NCI-H226 (cell line): ENCODE measurements around the gene LTC4S.
"Not testable (repeated sequence)": the region's sequence is repeated elsewhere in the genome, so short reads cannot be mapped to it uniquely, and the experiment has no call there.

Source experiments
- DNase-seq: peaks from one replicate; pipeline ENCODE4 v3.0.0-alpha.2; 2015

LTC4S gene

GRCh38 chr5:179793468-179794139 is at the start of gene LTC4S:
Gene LTC4S (plus strand): TSS chr5:179793986. CDS start chr5:179794081, 95 bp downstream.
- peak; percentile 78 for DNase-seq

- DNase-seq = not testable (repeated sequence)
Measured at GRCh38 chr5:179744106-179744505, 49.7 kb upstream of the LTC4S start.

- DNase-seq = no peak
Measured at GRCh38 chr5:179746872-179747271, 46.9 kb upstream of the LTC4S start.

- DNase-seq = no peak
Measured at GRCh38 chr5:179747811-179748210, 46.0 kb upstream of the LTC4S start.

GRCh38 chr5:179749857-179750508 is 43.8 kb upstream of the LTC4S start:
- DNase-seq = no peak

- no peak for DNase-seq
Measured at GRCh38 chr5:179753971-179754370, 39.8 kb upstream of the LTC4S start.

- no peak for DNase-seq
Measured at GRCh38 chr5:179755022-179755421, 38.8 kb upstream of the LTC4S start.

- DNase-seq = no peak
Measured at GRCh38 chr5:179758955-179759354, 34.8 kb upstream of the LTC4S start.

- no peak for DNase-seq
Measured at GRCh38 chr5:179759581-179760551, 33.9 kb upstream of the LTC4S start.

GRCh38 chr5:179762079-179762780 is 31.6 kb upstream of the LTC4S start:
- no peak for DNase-seq

- no peak for DNase-seq
Measured at GRCh38 chr5:179762781-179763176, 31.0 kb upstream of the LTC4S start.

- DNase-seq = peak; percentile 47
Measured at GRCh38 chr5:179763215-179763945, 30.4 kb upstream of the LTC4S start.

GRCh38 chr5:179764056-179764455 is 29.7 kb upstream of the LTC4S start:
- no peak for DNase-seq

GRCh38 chr5:179765400-179765799 is 28.4 kb upstream of the LTC4S start:
- DNase-seq = peak; percentile 83

- no peak for DNase-seq
Measured at GRCh38 chr5:179766021-179766725, 27.6 kb upstream of the LTC4S start.

GRCh38 chr5:179766726-179767455 is 26.9 kb upstream of the LTC4S start:
- no peak for DNase-seq

GRCh38 chr5:179767496-179768100 is 26.2 kb upstream of the LTC4S start:
- no peak for DNase-seq

GRCh38 chr5:179768326-179769085 is 25.3 kb upstream of the LTC4S start:
- DNase-seq = no peak

GRCh38 chr5:179769271-179769670 is 24.5 kb upstream of the LTC4S start:
- no peak for DNase-seq
